Measurements from ENCODE around the gene GPR89B.

GPR89B gene

GRCh38 chr1:147895123-147895522 lies 33.1 kb upstream of the GPR89B start:
- TF ChIP-seq CTCF (IDR thresholded peaks at IDR 0.05; ENCODE audit: low read depth, low read length) = no peak
- DNase-seq (ENCODE audit: low read depth in 2 of 2) = peak; percentile 22 to 47
- H3K4me3 ChIP-seq (replicated peaks in 1 of 2; ENCODE audit: low read depth in 2 of 2, low read length in 2 of 2) = no peak overlapping the region

GRCh38 chr1:147897029-147897752 lies 31.0 kb upstream of the GPR89B start:
- no peak for TF ChIP-seq CTCF (IDR thresholded peaks at IDR 0.05; ENCODE audit: low read depth, low read length)
- H3K4me3 ChIP-seq (replicated peaks in 1 of 2; ENCODE audit: low read depth in 2 of 2, low read length in 2 of 2) = no peak overlapping the region
- no peak for DNase-seq (ENCODE audit: low read depth in 2 of 2)

GRCh38 chr1:147897789-147898188 lies 30.4 kb upstream of the GPR89B start:
- no peak for TF ChIP-seq CTCF (IDR thresholded peaks at IDR 0.05; ENCODE audit: low read depth, low read length)
- H3K4me3 ChIP-seq (replicated peaks in 1 of 2; ENCODE audit: low read depth in 2 of 2, low read length in 2 of 2) = no peak overlapping the region
- no peak for DNase-seq (ENCODE audit: low read depth in 2 of 2)

- no peak for TF ChIP-seq CTCF (IDR thresholded peaks at IDR 0.05; ENCODE audit: low read depth, low read length)
- no peak for DNase-seq (ENCODE audit: low read depth in 2 of 2)
- H3K4me3 ChIP-seq (replicated peaks in 1 of 2; ENCODE audit: low read depth in 2 of 2, low read length in 2 of 2) = no peak within 1 kb of the TSS
These were observed 25.9 kb upstream of the GPR89B start, which contains the start of gene GJA8 for GRCh38 chr1:147902253-147902845. Gene GJA8, plus strand, starts transcription at chr1:147902795. Its CDS starts 5,161 bp downstream, at chr1:147907956.

- no peak overlapping the region for H3K4me3 ChIP-seq (replicated peaks in 1 of 2; ENCODE audit: low read depth in 2 of 2, low read length in 2 of 2)
- TF ChIP-seq CTCF (IDR thresholded peaks at IDR 0.05; ENCODE audit: low read depth, low read length) = no peak
- DNase-seq (ENCODE audit: low read depth in 2 of 2) = no peak
These were observed 23.5 kb upstream of the GPR89B start for GRCh38 chr1:147904726-147905125.

GRCh38 chr1:147907786-147908509 lies 20.3 kb upstream of the GPR89B start:
- no peak overlapping the region for H3K4me3 ChIP-seq (replicated peaks in 1 of 2; ENCODE audit: low read depth in 2 of 2, low read length in 2 of 2)
- no peak for TF ChIP-seq CTCF (IDR thresholded peaks at IDR 0.05; ENCODE audit: low read depth, low read length)
- no peak for DNase-seq (ENCODE audit: low read depth in 2 of 2)
